Keratinocyte (primary cell): Measurements from ENCODE around the gene SMIM24. TPM values are rescaled to one million over a fixed set of nuclear protein-coding genes. Genes with fewer than 3 reads are reported as not detected.

Experiments
- DNase-seq: peaks from one replicate; pipeline ENCODE4 v3.0.0-alpha.2; 2011; ENCODE audit warnings: low read depth, missing footprints, low spot score
- FAIRE-seq: peaks from 2 replicates; lab custom pipeline; 2011; peaks lifted over from hg19 to GRCh38; lab: Jason Lieb, UNC
- H2AFZ ChIP-seq: 2 replicates; pipeline ENCODE4 v1.6.0; 2012; ENCODE audit warnings: low read length, control low read depth, inconsistent platforms; ENCODE audit not compliant: control insufficient read depth
- H3K27ac ChIP-seq: 2 replicates; pipeline ENCODE4 v1.5.1; 2011; ENCODE audit warnings: low read length; ENCODE audit not compliant: control insufficient read depth, insufficient read depth
- H3K27me3 ChIP-seq: 3 replicates; pipeline ENCODE4 v1.6.0; 2011; ENCODE audit warnings: low read length; ENCODE audit not compliant: control insufficient read depth, insufficient read depth; ENCODE audit errors: extremely low read depth
- H3K36me3 ChIP-seq, 2 experiments: 2 replicates in 1 of 2; 3 replicates in 1 of 2; pipeline ENCODE4 v1.5.1; 2011; ENCODE audit warnings: low read length in 2 of 2, mild to moderate bottlenecking in 1 of 2; ENCODE audit not compliant: control insufficient read depth in 2 of 2, insufficient read depth in 2 of 2; ENCODE audit errors: extremely low read depth in 1 of 2
- H3K4me1 ChIP-seq: 3 replicates; pipeline ENCODE4 v1.5.1; 2011; ENCODE audit warnings: low read length; ENCODE audit not compliant: control insufficient read depth, insufficient read depth; ENCODE audit errors: extremely low read depth
- H3K4me2 ChIP-seq: 3 replicates; pipeline ENCODE4 v1.6.0; 2011; ENCODE audit warnings: low read depth, low read length; ENCODE audit not compliant: control insufficient read depth, insufficient read depth; ENCODE audit errors: extremely low read depth
- H3K4me3 ChIP-seq, 3 experiments: fragments of 200-600 bp in 1 of 3; sonication (generic) in 1 of 3; 2 replicates in 2 of 3; 3 replicates in 1 of 3; pipeline ENCODE4 v1.5.1; 2011 to 2016; ENCODE audit warnings: low read length in 3 of 3, mild to moderate bottlenecking in 3 of 3, control low read depth in 2 of 3, inconsistent platforms in 1 of 3, low read depth in 1 of 3, mixed read lengths in 1 of 3, mixed run types in 1 of 3, moderate library complexity in 1 of 3; ENCODE audit not compliant: control insufficient read depth in 2 of 3, insufficient read depth in 2 of 3; ENCODE audit errors: extremely low read depth in 1 of 3
- H3K79me2 ChIP-seq: 2 replicates; pipeline ENCODE4 v1.6.0; 2012; ENCODE audit warnings: low read length; ENCODE audit not compliant: control insufficient read depth, insufficient read depth
- H3K9ac ChIP-seq: 3 replicates; pipeline ENCODE4 v1.6.0; 2011; ENCODE audit warnings: low read length; ENCODE audit not compliant: control insufficient read depth, insufficient read depth; ENCODE audit errors: extremely low read depth
- H3K9me1 ChIP-seq: 3 replicates; pipeline ENCODE4 v1.6.0; 2011; ENCODE audit warnings: low read length; ENCODE audit not compliant: control insufficient read depth, insufficient read depth; ENCODE audit errors: extremely low read depth
- H3K9me3 ChIP-seq: 2 replicates; pipeline ENCODE4 v1.5.1; 2012; ENCODE audit warnings: low read depth, low read length; ENCODE audit not compliant: control insufficient read depth
- H4K20me1 ChIP-seq: 3 replicates; pipeline ENCODE4 v1.6.0; 2011; ENCODE audit warnings: low read length; ENCODE audit not compliant: control insufficient read depth, insufficient read depth; ENCODE audit errors: extremely low read depth
- EZH2 ChIP-seq: IDR thresholded peaks from one replicate; pipeline ENCODE4 v1.6.1; 2012; ENCODE audit warnings: inconsistent platforms, mild to moderate bottlenecking, low read length, moderate library complexity
- dilution Hi-C: fragments of 300-500 bp; cut with MboI; formaldehyde crosslinking; loops from one replicate; pipeline ENCODE4 v1.7.0; 2020; ENCODE audit warnings: low sequenced_read_pairs; ENCODE audit not compliant: extremely low pct_ligation_motif_present
- polyA plus RNA-seq, 5 experiments: library from polyadenylated mRNA; depleted of rRNA in 3 of 5; stranded (reverse) in 3 of 5; stranded (forward) in 1 of 5; unstranded in 1 of 5; fragments of >200 nt; gene quantifications; 1 replicate in 1 of 5; 2 replicates in 3 of 5; 3 replicates in 1 of 5; pipeline versions ENCODE4 v1.2.1 to v1.2.3, GENCODE V29; 2011 to 2012; ENCODE audit warnings: missing spikeins in 2 of 5, low read depth in 1 of 5, low replicate concordance in 1 of 5
- small RNA-seq, 3 experiments: library from RNA; depleted of rRNA; stranded (forward); fragments of <200 nt; gene quantifications; one replicate each; pipeline ENCODE3, GENCODE V24; 2012; ENCODE audit warnings: low read depth in 3 of 3, low replicate concordance in 1 of 3; ENCODE audit not compliant: insufficient read length in 3 of 3
- TF ChIP-seq, protein P1 (sequence below), 3 experiments: IDR thresholded peaks in 1 of 3; conservative IDR thresholded peaks in 1 of 3; optimal IDR thresholded peaks in 1 of 3; 2 replicates in 2 of 3; 3 replicates in 1 of 3; pipeline versions ENCODE3 to v1.5.1; 2011; ENCODE audit warnings: low read length in 3 of 3, mild to moderate bottlenecking in 3 of 3, moderate library complexity in 2 of 3, control low read depth in 1 of 3, inconsistent platforms in 1 of 3; ENCODE audit not compliant: insufficient read depth in 2 of 3; ENCODE audit errors: extremely low read depth in 1 of 3

Gene SMIM24
- polyA plus RNA-seq, 1 donor (not counting 4 experiments of a cell fraction or from before 2014, with no cell fraction given): not detected

GRCh38 chr19:3426433-3426832, 53.9 kb downstream of the SMIM24 start:
- Histone ChIP-seq H3K4me1 (peaks cover 10% of the 10 kb centered on the region), H3K9me1 (no peaks in the 10 kb centered on the region), H3K27me3 (no peaks in the 10 kb centered on the region), H3K9ac (no peak overlapping the region), H3K9me3 (no peaks in the 10 kb centered on the region), H4K20me1 (no peaks in the 10 kb centered on the region), H3K36me3 (peaks cover 6 to 9% of the 10 kb centered on the region in 2 experiments), H3K79me2 (peaks cover 18% of the 10 kb centered on the region), H3K4me2 (no peak overlapping the region), H3K27ac (no peak overlapping the region), H3K4me3 (no peak overlapping the region), H2AFZ (no peak overlapping the region)
- TF ChIP-seq EZH2: no peak
- TF ChIP-seq, protein P1, sequence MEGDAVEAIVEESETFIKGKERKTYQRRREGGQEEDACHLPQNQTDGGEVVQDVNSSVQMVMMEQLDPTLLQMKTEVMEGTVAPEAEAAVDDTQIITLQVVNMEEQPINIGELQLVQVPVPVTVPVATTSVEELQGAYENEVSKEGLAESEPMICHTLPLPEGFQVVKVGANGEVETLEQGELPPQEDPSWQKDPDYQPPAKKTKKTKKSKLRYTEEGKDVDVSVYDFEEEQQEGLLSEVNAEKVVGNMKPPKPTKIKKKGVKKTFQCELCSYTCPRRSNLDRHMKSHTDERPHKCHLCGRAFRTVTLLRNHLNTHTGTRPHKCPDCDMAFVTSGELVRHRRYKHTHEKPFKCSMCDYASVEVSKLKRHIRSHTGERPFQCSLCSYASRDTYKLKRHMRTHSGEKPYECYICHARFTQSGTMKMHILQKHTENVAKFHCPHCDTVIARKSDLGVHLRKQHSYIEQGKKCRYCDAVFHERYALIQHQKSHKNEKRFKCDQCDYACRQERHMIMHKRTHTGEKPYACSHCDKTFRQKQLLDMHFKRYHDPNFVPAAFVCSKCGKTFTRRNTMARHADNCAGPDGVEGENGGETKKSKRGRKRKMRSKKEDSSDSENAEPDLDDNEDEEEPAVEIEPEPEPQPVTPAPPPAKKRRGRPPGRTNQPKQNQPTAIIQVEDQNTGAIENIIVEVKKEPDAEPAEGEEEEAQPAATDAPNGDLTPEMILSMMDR (optimal IDR thresholded peaks at IDR 0.05 in 1 of 3, IDR thresholded peaks at IDR 0.05 in 1 of 3, conservative IDR thresholded peaks at IDR 0.05 in 1 of 3; ENCODE audit: extremely low read depth in 1 of 3, insufficient read depth in 2 of 3, low read length in 3 of 3): no peak
- dilution Hi-C loops: no loop called here
- DNase-seq (no peak), FAIRE-seq (no peak)

Small RNA genes within 50 kb of the gene (small RNA-seq; reads per million reads assigned to genes)
- 0 to 0.50 (median 0) reads per million in 3 experiments for gene RF00212

Other genes starting within 250 kb of the SMIM24 start
- 1.8 to 7.6 TPM (median 2.4 TPM) in 3 replicates for gene NFIC, start 113.9 kb downstream of the SMIM24 start, polyA plus RNA-seq
- gene SMIM44, start 2.9 kb upstream of the SMIM24 start, polyA plus RNA-seq: not detected in 3 replicates
- gene DOHH, start 20.1 kb upstream of the SMIM24 start, polyA plus RNA-seq: 4.2 to 7.4 TPM (median 6.2 TPM) in 3 replicates
- 23.3 to 28.1 TPM (median 26.3 TPM) in 3 replicates for gene FZR1, start 25.8 kb upstream of the SMIM24 start, polyA plus RNA-seq
- not detected in 3 replicates for gene TEKTIP1, start 58.6 kb upstream of the SMIM24 start, polyA plus RNA-seq
- 30.0 to 44.7 TPM (median 34.8 TPM) in 3 replicates for gene MFSD12, start 77.1 kb upstream of the SMIM24 start, polyA plus RNA-seq
- 27.9 to 38.3 TPM (median 27.9 TPM) in 3 replicates for gene HMG20B, start 92.4 kb upstream of the SMIM24 start, polyA plus RNA-seq
- gene GIPC3, start 105.0 kb upstream of the SMIM24 start, polyA plus RNA-seq: not detected in 3 replicates
- not detected in 3 replicates for gene TBXA2R, start 126.3 kb upstream of the SMIM24 start, polyA plus RNA-seq
- 10.8 to 15.0 TPM (median 11.1 TPM) in 3 replicates for gene CACTIN, start 146.3 kb upstream of the SMIM24 start, polyA plus RNA-seq
- gene PIP5K1C, start 219.9 kb upstream of the SMIM24 start, polyA plus RNA-seq: 3.6 to 8.2 TPM (median 3.8 TPM) in 3 replicates
- 0.02 to 0.08 TPM in 2 of 3 replicates, not detected in the other for gene TJP3, start 227.9 kb upstream of the SMIM24 start, polyA plus RNA-seq